Ishikawa (cell line): ENCODE measurements around the gene CADPS.

Experiments
- CEBPB ChIP-seq: IDR thresholded peaks from 2 replicates; pipeline ENCODE4 v1.6.1; 2012
- CREB1 ChIP-seq: IDR thresholded peaks from 2 replicates; pipeline ENCODE4 v1.6.1; 2012; ENCODE audit warnings: low read depth
- EGR1 ChIP-seq: IDR thresholded peaks from 2 replicates; pipeline ENCODE4 v1.6.1; 2012
- EP300 ChIP-seq: IDR thresholded peaks from 2 replicates; pipeline ENCODE4 v1.6.1; 2012; ENCODE audit warnings: borderline replicate concordance
- FOXM1 ChIP-seq: IDR thresholded peaks from 2 replicates; pipeline ENCODE4 v1.6.1; 2012; ENCODE audit warnings: low read depth, borderline replicate concordance
- MAX ChIP-seq: IDR thresholded peaks from 2 replicates; pipeline ENCODE4 v1.6.1; 2012
- NFIC ChIP-seq: IDR thresholded peaks from 2 replicates; pipeline ENCODE4 v1.6.1; 2012
- RAD21 ChIP-seq: IDR thresholded peaks from 2 replicates; pipeline ENCODE4 v1.6.1; 2012; ENCODE audit warnings: low read depth
- REST ChIP-seq: IDR thresholded peaks from 2 replicates; pipeline ENCODE4 v1.6.1; 2012; ENCODE audit warnings: low read depth, mild to moderate bottlenecking
- TAF1 ChIP-seq: IDR thresholded peaks from 2 replicates; pipeline ENCODE4 v1.6.1; 2012; ENCODE audit warnings: low read depth, mild to moderate bottlenecking
- TCF12 ChIP-seq: IDR thresholded peaks from 2 replicates; pipeline ENCODE4 v1.6.1; 2012; ENCODE audit warnings: low read depth
- TEAD4 ChIP-seq: IDR thresholded peaks from 2 replicates; pipeline ENCODE4 v1.6.1; 2012
- USF1 ChIP-seq: IDR thresholded peaks from 2 replicates; pipeline ENCODE4 v1.6.1; 2012
- YY1 ChIP-seq: IDR thresholded peaks from 2 replicates; pipeline ENCODE4 v1.6.1; 2012; ENCODE audit warnings: low read depth
- ZBTB7A ChIP-seq: IDR thresholded peaks from 2 replicates; pipeline ENCODE4 v1.6.1; 2012; ENCODE audit warnings: low read depth

CADPS gene

GRCh38 chr3:62755285-62755684 lies 119.9 kb downstream of the CADPS start:
- TF ChIP-seq USF1 = no peak
- no peak for TF ChIP-seq EGR1
- TF ChIP-seq CEBPB = no peak
- no peak for TF ChIP-seq TAF1
- no peak for TF ChIP-seq TCF12
- no peak for TF ChIP-seq ZBTB7A
- no peak for TF ChIP-seq FOXM1
- TF ChIP-seq RAD21 = no peak
- TF ChIP-seq MAX = no peak
- TF ChIP-seq CREB1 = no peak
- TF ChIP-seq REST = no peak
- TF ChIP-seq NFIC = no peak
- TF ChIP-seq EP300 = no peak
- no peak for TF ChIP-seq YY1

GRCh38 chr3:62749657-62750056 lies 125.6 kb downstream of the CADPS start:
- TF ChIP-seq CREB1 (no peak), CEBPB (no peak), TEAD4 (no peak), TCF12 (no peak), ZBTB7A (no peak), YY1 (no peak), MAX (no peak), RAD21 (no peak), NFIC (no peak), EGR1 (no peak), USF1 (no peak), TAF1 (no peak), REST (no peak), FOXM1 (no peak), EP300 (no peak)

- TF ChIP-seq ZBTB7A (no peak), TEAD4 (no peak), REST (no peak), CREB1 (no peak), NFIC (no peak), MAX (no peak), FOXM1 (no peak), USF1 (no peak), TAF1 (no peak), RAD21 (no peak), CEBPB (no peak), TCF12 (no peak), EGR1 (no peak), YY1 (no peak)
Measured at GRCh38 chr3:62749130-62749529, 126.1 kb downstream of the CADPS start.

GRCh38 chr3:62737449-62737848 lies 137.8 kb downstream of the CADPS start:
- TF ChIP-seq TEAD4 (no peak), NFIC (no peak), ZBTB7A (no peak), FOXM1 (no peak), YY1 (no peak)
